A673 (cell line): ENCODE measurements around the gene PDE6C. TPM values are rescaled to one million over a fixed set of nuclear protein-coding genes. Genes with fewer than 3 reads are reported as not detected.

Experiments used
- BruUV-seq: library from RNA; stranded (reverse); fragments of 400-500 nt; replicated peaks from 2 replicates; lab custom pipeline; 2021; lab: Mats Ljungman, UMichigan
- CTCF ChIA-PET: fragments of 300-600 bp; sonication (Branson Sonifier 250); formaldehyde crosslinking; loops from one replicate; lab custom pipeline; 2022; ENCODE audit warnings: antibody characterized with exemption; lab: Charles Lee
- POLR2A ChIA-PET: fragments of 300-600 bp; sonication (Branson Sonifier 250); formaldehyde crosslinking; loops from one replicate; lab custom pipeline; 2022; ENCODE audit warnings: antibody characterized with exemption; ENCODE audit not compliant: low non-redundant PET; lab: Charles Lee
- DNase-seq: peaks from one replicate; pipeline ENCODE4 v3.0.0-alpha.2; 2015; ENCODE audit warnings: low spot score
- H3K27ac ChIP-seq: fragments of 200-600 bp; sonication (generic); 2 replicates; pipeline ENCODE4 v1.5.1; 2016; ENCODE audit warnings: mixed run types, low read depth, mild to moderate bottlenecking, mixed read lengths, antibody characterized with exemption, low read length; ENCODE audit not compliant: poor library complexity, severe bottlenecking
- H3K27me3 ChIP-seq: fragments of 200-600 bp; sonication (generic); replicated peaks from 2 replicates; pipeline ENCODE4 v1.6.1; 2017; ENCODE audit warnings: mixed run types, low read depth, mild to moderate bottlenecking, mixed read lengths, antibody characterized with exemption, low read length; ENCODE audit not compliant: insufficient read depth, poor library complexity
- H3K36me3 ChIP-seq: fragments of 200-600 bp; sonication (generic); 2 replicates; pipeline ENCODE4 v1.6.1; 2016; ENCODE audit warnings: mixed run types, mild to moderate bottlenecking, mixed read lengths, antibody characterized with exemption, low read length; ENCODE audit not compliant: insufficient read depth, poor library complexity, severe bottlenecking
- H3K4me1 ChIP-seq: fragments of 200-600 bp; sonication (generic); 2 replicates; pipeline ENCODE4 v1.6.1; 2017; ENCODE audit warnings: mixed run types, mild to moderate bottlenecking, mixed read lengths, antibody characterized with exemption, low read length; ENCODE audit not compliant: insufficient read depth, poor library complexity, severe bottlenecking
- H3K4me3 ChIP-seq: fragments of 200-600 bp; sonication (generic); 2 replicates; pipeline ENCODE4 v1.5.1; 2016; ENCODE audit warnings: low read depth, mixed run types, mild to moderate bottlenecking, mixed read lengths, low read length; ENCODE audit not compliant: poor library complexity, severe bottlenecking
- H3K9me3 ChIP-seq: fragments of 200-600 bp; sonication (generic); 2 replicates; pipeline ENCODE4 v1.6.1; 2016; ENCODE audit warnings: mixed run types, low read depth, mild to moderate bottlenecking, mixed read lengths, antibody characterized with exemption, low read length; ENCODE audit not compliant: poor library complexity, severe bottlenecking
- CTCF ChIP-seq: fragments of 300-800, 200-600 bp; sonication (generic); conservative IDR thresholded peaks from 2 replicates; pipeline ENCODE4 v1.5.1; 2017; ENCODE audit warnings: low read depth, mild to moderate bottlenecking, antibody characterized with exemption, low read length, moderate library complexity, mixed read lengths
- EZH2 ChIP-seq: fragments of 200-600 bp; sonication (generic); IDR thresholded peaks from 2 replicates; pipeline ENCODE4 v1.6.1; 2017; ENCODE audit warnings: borderline replicate concordance, low read depth, mild to moderate bottlenecking, mixed read lengths, antibody characterized with exemption, low read length; ENCODE audit not compliant: poor library complexity, severe bottlenecking
- intact Hi-C: fragments of 100-400 bp; cut with micrococcal nuclease; formaldehyde crosslinking; loops from one replicate; pipeline ENCODE4 v1.10.0; 2022; ENCODE audit not compliant: unreplicated experiment
- total RNA-seq: library from RNA; stranded (reverse); gene quantifications from 2 replicates; pipeline ENCODE4 v1.2.3, GENCODE V29; 2021

PDE6C gene
- total RNA-seq, 1 experiment from 2014 or later, result not detected

GRCh38 chr10:93657757-93658156 is 45.4 kb downstream of the PDE6C start:
- POLR2A ChIA-PET, result no interaction called here

GRCh38 chr10:93666030-93666429 is 53.7 kb downstream of the PDE6C start:
- no peak for TF ChIP-seq CTCF
- no peak for TF ChIP-seq EZH2
- POLR2A ChIA-PET, result no interaction called here
- no TSS peak for BruUV-seq
- no peaks in the 10 kb centered on the region for H3K27me3 ChIP-seq
- peaks cover 30% of the 10 kb centered on the region for H3K36me3 ChIP-seq
- no peaks in the 10 kb centered on the region for H3K4me1 ChIP-seq
- no peaks in the 10 kb centered on the region for H3K9me3 ChIP-seq
- intact Hi-C loops, result no loop called here
- H3K27ac ChIP-seq, result no peak overlapping the region
- DNase-seq, result no peak
- CTCF ChIA-PET, result no interaction called here
- no peak overlapping the region for H3K4me3 ChIP-seq

More at GRCh38 chr10:93657757-93658156, 45.4 kb downstream of the PDE6C start:
- TF ChIP-seq CTCF (no peak), EZH2 (no peak)
- no peak overlapping the region for H3K27ac ChIP-seq
- no peaks in the 10 kb centered on the region for H3K9me3 ChIP-seq
- H3K36me3 ChIP-seq, result no peaks in the 10 kb centered on the region
- H3K27me3 ChIP-seq, result no peaks in the 10 kb centered on the region
- DNase-seq, result no peak
- BruUV-seq, result no TSS peak
- no peaks in the 10 kb centered on the region for H3K4me1 ChIP-seq
- CTCF ChIA-PET, result no interaction called here
- H3K4me3 ChIP-seq, result no peak overlapping the region
- intact Hi-C loops, result no loop called here

- no peaks in the 10 kb centered on the region for H3K27me3 ChIP-seq
- ChIA-PET POLR2A (no interaction called here), CTCF (no interaction called here)
- intact Hi-C loops, result no loop called here
- peaks cover 32% of the 10 kb centered on the region for H3K36me3 ChIP-seq
- no TSS peak for BruUV-seq
- H3K4me3 ChIP-seq, result no peak overlapping the region
- no peak for DNase-seq
- no peaks in the 10 kb centered on the region for H3K9me3 ChIP-seq
- no peak overlapping the region for H3K27ac ChIP-seq
- no peaks in the 10 kb centered on the region for H3K4me1 ChIP-seq
- TF ChIP-seq EZH2 (no peak), CTCF (no peak)
Measured at GRCh38 chr10:93667795-93668194, 55.5 kb downstream of the PDE6C start.
